COR-L47 (cell line): ENCODE results near the gene WDR73.
"Not testable (repeated sequence)": the region's sequence is repeated elsewhere in the genome, so short reads cannot be mapped to it uniquely, and the experiment has no call there.

Experiments used
- DNase-seq: peaks from one replicate; lab custom pipeline; 2025; lab: John Stamatoyannopoulos, UW

The WDR73 gene

GRCh38 chr15:84653910-84654688 is at the start of gene WDR73:
WDR73 (minus strand) TSS chr15:84654283; CDS start chr15:84654274, 9 bp downstream.
- DNase-seq: peak; percentile 95

- no peak for DNase-seq
These were observed 49.7 kb upstream of the WDR73 start for GRCh38 chr15:84703808-84704207.

- DNase-seq: no peak
These were observed 48.9 kb upstream of the WDR73 start for GRCh38 chr15:84702961-84703482.

GRCh38 chr15:84699538-84700191 is 45.6 kb upstream of the WDR73 start:
- no peak for DNase-seq

- DNase-seq: no peak
These were observed 43.3 kb upstream of the WDR73 start for GRCh38 chr15:84697236-84697990.

- no peak for DNase-seq
These were observed 42.7 kb upstream of the WDR73 start for GRCh38 chr15:84696757-84697156.

- DNase-seq: no peak
These were observed 36.3 kb upstream of the WDR73 start for GRCh38 chr15:84690342-84690741.

GRCh38 chr15:84689858-84690257 is 35.8 kb upstream of the WDR73 start:
- no peak for DNase-seq

GRCh38 chr15:84686446-84686845 is 32.4 kb upstream of the WDR73 start:
- not testable (repeated sequence) for DNase-seq

GRCh38 chr15:84685304-84685703 is 31.2 kb upstream of the WDR73 start:
- no peak for DNase-seq

GRCh38 chr15:84684092-84684491 is 30.0 kb upstream of the WDR73 start:
- no peak for DNase-seq

- DNase-seq: no peak
These were observed 27.7 kb upstream of the WDR73 start for GRCh38 chr15:84681831-84682230.

GRCh38 chr15:84671211-84671610 is 17.1 kb upstream of the WDR73 start:
- DNase-seq: no peak

GRCh38 chr15:84669726-84670125 is 15.6 kb upstream of the WDR73 start:
- DNase-seq: no peak

- no peak for DNase-seq
These were observed 14.3 kb upstream of the WDR73 start for GRCh38 chr15:84668221-84668982.

- DNase-seq: no peak
These were observed 12.3 kb upstream of the WDR73 start for GRCh38 chr15:84666373-84666772.

- no peak for DNase-seq
These were observed 6.9 kb upstream of the WDR73 start for GRCh38 chr15:84661001-84661400.

GRCh38 chr15:84659904-84660781 is 6.1 kb upstream of the WDR73 start:
- DNase-seq: no peak

- DNase-seq: no peak
These were observed 4.8 kb upstream of the WDR73 start for GRCh38 chr15:84658788-84659411.

GRCh38 chr15:84658080-84658787 is 4.2 kb upstream of the WDR73 start, which contains the start of gene NMB:
NMB (minus strand) TSS chr15:84658199; CDS start chr15:84658152, 47 bp downstream.
- peak; percentile 73 for DNase-seq
